ENCODE measurements around the gene DENND1A.

DNA sequence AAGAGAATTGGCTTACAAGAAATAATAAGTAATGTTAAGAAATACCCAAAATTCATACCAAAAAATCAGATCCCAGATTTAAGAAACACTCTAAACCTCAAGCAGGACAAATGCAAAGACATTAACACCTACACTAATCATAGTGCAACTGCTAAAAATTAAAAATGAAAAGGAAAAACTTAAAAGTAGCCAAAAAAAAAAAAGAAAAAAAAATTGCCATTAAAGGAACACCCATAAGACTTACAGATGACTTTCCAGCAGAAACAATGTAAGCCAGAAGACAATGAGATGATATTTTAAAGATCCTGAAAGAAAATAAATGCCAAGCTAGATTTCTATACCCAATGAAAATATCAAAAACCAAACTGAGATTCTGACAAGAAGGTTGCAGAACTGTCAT lies 101.5 kb downstream of the DENND1A start:
- TF ChIP-seq, protein P1, sequence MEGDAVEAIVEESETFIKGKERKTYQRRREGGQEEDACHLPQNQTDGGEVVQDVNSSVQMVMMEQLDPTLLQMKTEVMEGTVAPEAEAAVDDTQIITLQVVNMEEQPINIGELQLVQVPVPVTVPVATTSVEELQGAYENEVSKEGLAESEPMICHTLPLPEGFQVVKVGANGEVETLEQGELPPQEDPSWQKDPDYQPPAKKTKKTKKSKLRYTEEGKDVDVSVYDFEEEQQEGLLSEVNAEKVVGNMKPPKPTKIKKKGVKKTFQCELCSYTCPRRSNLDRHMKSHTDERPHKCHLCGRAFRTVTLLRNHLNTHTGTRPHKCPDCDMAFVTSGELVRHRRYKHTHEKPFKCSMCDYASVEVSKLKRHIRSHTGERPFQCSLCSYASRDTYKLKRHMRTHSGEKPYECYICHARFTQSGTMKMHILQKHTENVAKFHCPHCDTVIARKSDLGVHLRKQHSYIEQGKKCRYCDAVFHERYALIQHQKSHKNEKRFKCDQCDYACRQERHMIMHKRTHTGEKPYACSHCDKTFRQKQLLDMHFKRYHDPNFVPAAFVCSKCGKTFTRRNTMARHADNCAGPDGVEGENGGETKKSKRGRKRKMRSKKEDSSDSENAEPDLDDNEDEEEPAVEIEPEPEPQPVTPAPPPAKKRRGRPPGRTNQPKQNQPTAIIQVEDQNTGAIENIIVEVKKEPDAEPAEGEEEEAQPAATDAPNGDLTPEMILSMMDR (IDR thresholded peaks at IDR 0.05), result no peak
- TF ChIP-seq POLR2A (IDR thresholded peaks at IDR 0.05), result no peak

Measured in heart left ventricle (tissue), 13 donors.